SK-N-MC (cell line): Measurements from ENCODE around the gene OR6C75.

Source experiments
- DNase-seq: peaks from one replicate; pipeline ENCODE4 v3.0.0-alpha.2; 2011; ENCODE audit warnings: low read depth, low spot score
- H3K27ac ChIP-seq: fragments of 200-600 bp; sonication (generic); 2 replicates; pipeline ENCODE4 v1.5.1; 2016; ENCODE audit warnings: mixed run types
- H3K36me3 ChIP-seq: fragments of 200-600 bp; sonication (generic); 2 replicates; pipeline ENCODE4 v1.6.1; 2017; ENCODE audit warnings: antibody characterized with exemption, low read length, mixed read lengths; ENCODE audit not compliant: insufficient read depth
- H3K4me3 ChIP-seq: fragments of 200-600 bp; sonication (generic); 2 replicates; pipeline ENCODE4 v1.5.1; 2016
- H3K9ac ChIP-seq: fragments of 200-600 bp; sonication (generic); 2 replicates; pipeline ENCODE4 v1.8.0; 2017; ENCODE audit warnings: mixed run types, mixed read lengths; ENCODE audit not compliant: insufficient read length
- H3K9me3 ChIP-seq: fragments of 200-600 bp; sonication (generic); 2 replicates; pipeline ENCODE4 v1.6.1; 2017; ENCODE audit warnings: low read depth, mild to moderate bottlenecking, antibody characterized with exemption, low read length, moderate library complexity, mixed read lengths
- EZH2 ChIP-seq: fragments of 200-600 bp; sonication (generic); IDR thresholded peaks from one replicate; pipeline ENCODE4 v1.6.1; 2017; ENCODE audit warnings: antibody characterized with exemption
- FOXP2 ChIP-seq: optimal IDR thresholded peaks from 2 replicates; pipeline ENCODE3; 2011; ENCODE audit warnings: mild to moderate bottlenecking, moderate library complexity; ENCODE audit not compliant: insufficient read depth; ENCODE audit errors: extremely low read length, control extremely low read depth
- POLR2AphosphoS5 ChIP-seq: IDR thresholded peaks from 2 replicates; pipeline ENCODE4 v1.6.1; 2012; ENCODE audit warnings: mild to moderate bottlenecking, low read depth, low read length, borderline replicate concordance

Gene OR6C75

DNA sequence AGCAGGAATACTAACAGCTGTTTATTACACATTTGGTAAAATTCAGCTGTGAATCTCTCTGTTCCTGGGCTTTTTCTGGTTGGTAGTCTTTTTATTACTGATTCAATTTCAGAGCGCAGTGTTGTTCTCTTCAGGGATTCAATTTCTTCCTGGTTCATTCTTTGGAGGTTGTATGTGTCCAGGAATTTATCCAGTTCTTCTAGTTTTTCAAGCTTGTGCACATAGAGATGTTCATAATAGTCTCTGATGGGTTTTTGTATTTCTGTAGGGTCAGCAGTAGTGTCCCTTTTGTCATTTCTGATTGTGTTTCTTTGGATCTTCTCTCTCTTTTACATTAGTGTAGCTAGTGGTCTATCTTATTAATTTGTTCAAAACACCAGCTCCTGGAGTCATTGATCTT is 54.2 kb downstream of the OR6C75 start:
- Histone ChIP-seq H3K27ac (no peak overlapping the region), H3K4me3 (no peak overlapping the region), H3K9me3 (no peaks in the 10 kb centered on the region), H3K36me3 (no peaks in the 10 kb centered on the region), H3K9ac (no peak overlapping the region)
- TF ChIP-seq POLR2AphosphoS5, result no peak
- no peak for TF ChIP-seq EZH2
- TF ChIP-seq FOXP2, result no peak
- DNase-seq, result no peak
